Stimulated activated CD8-positive, alpha-beta memory T cell treated with anti-CD3 and anti-CD28 coated beads, Interleukin-4, amount 100 ng/mL, for 4 hours (primary cell): ENCODE measurements around the gene HEPACAM2.
A peak's percentile ranks its signal among the peaks of the same experiment; 100 is the strongest.

Experiments used
- DNase-seq, 2 donors: peaks; one replicate each; pipeline ENCODE4 v3.0.0-alpha.2; 2020; ENCODE audit warnings: low read depth in 2 of 2, low spot score in 1 of 2

Gene HEPACAM2

GRCh38 chr7:93148144-93148543 lies 78.1 kb downstream of the HEPACAM2 start, which contains the start of gene SAMD9L:
TSS of gene SAMD9L (minus strand) at chr7:93148385. CDS start at chr7:93135971, 12,414 bp downstream.
- no peak for DNase-seq

GRCh38 chr7:93147363-93147762 lies 78.9 kb downstream of the HEPACAM2 start:
- peak; percentile 6 to 10 for DNase-seq

- DNase-seq: no peak
Measured at GRCh38 chr7:93146472-93147141, 79.7 kb downstream of the HEPACAM2 start.

- no peak for DNase-seq
Measured at GRCh38 chr7:93146036-93146435, 80.2 kb downstream of the HEPACAM2 start.

GRCh38 chr7:93145354-93145753 lies 80.9 kb downstream of the HEPACAM2 start:
- DNase-seq: no peak

- no peak for DNase-seq
Measured at GRCh38 chr7:93142127-93142526, 84.1 kb downstream of the HEPACAM2 start.

GRCh38 chr7:93140582-93141191 lies 85.6 kb downstream of the HEPACAM2 start:
- no peak for DNase-seq

- no peak for DNase-seq
Measured at GRCh38 chr7:93138576-93138975, 87.7 kb downstream of the HEPACAM2 start.
